Activated gamma-delta T cell treated with Interleukin-2 at 50 U/mL for 16 hours (primary cell): Measurements from ENCODE around the gene WNT11.
"Not testable (repeated sequence)": the region's sequence is repeated elsewhere in the genome, so short reads cannot be mapped to it uniquely, and the experiment has no call there.

Source experiments
- DNase-seq: peaks from one replicate; pipeline ENCODE4 v3.0.0-alpha.2; 2020

Gene WNT11

GRCh38 chr11:76201056-76201455 lies 5.2 kb downstream of the WNT11 start:
- DNase-seq, result no peak

- no peak for DNase-seq
Observed at GRCh38 chr11:76200006-76200940, 6.0 kb downstream of the WNT11 start.

GRCh38 chr11:76198691-76199090 lies 7.6 kb downstream of the WNT11 start:
- DNase-seq, result not testable (repeated sequence)

DNA sequence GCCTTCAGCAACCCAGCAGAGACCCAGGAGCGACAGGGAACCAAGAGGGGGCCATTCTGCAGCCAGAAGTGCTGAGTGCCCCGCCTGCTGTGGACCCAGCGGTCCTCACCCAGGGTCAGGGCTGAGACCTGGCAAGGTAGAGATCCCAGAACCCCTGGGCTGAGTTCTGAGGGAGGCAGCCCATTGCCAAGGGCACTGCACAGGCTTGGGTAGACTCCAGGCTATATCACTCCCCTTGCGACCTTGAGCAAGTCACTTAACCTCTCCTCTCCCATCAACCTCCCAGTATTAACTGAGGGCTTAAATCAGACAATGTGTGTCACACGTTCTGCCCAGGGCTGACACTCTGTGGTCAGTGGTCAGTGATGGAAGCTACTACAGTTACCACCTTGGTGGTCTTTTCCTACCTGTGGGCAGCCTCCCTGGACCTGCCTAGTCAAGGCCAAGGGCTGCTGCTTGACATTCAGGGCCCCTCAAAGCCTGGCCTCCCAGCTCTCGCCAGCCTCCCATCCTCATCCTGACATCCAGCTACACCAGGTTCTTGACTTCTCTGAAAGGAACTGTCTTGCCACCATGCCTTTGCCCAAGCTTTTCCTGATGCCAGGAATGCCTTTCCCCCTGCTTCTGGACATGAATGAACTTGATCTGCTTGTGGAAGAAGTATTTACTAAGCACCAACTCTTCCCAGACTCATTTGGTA lies 8.2 kb downstream of the WNT11 start:
- DNase-seq, result no peak

- no peak for DNase-seq
Observed at GRCh38 chr11:76197332-76197731, 9.0 kb downstream of the WNT11 start.

GRCh38 chr11:76196849-76197248 lies 9.5 kb downstream of the WNT11 start:
- no peak for DNase-seq

GRCh38 chr11:76194872-76195668 lies 11.2 kb downstream of the WNT11 start:
- DNase-seq, result no peak

- no peak for DNase-seq
Observed at GRCh38 chr11:76193219-76193618, 13.1 kb downstream of the WNT11 start.

DNA sequence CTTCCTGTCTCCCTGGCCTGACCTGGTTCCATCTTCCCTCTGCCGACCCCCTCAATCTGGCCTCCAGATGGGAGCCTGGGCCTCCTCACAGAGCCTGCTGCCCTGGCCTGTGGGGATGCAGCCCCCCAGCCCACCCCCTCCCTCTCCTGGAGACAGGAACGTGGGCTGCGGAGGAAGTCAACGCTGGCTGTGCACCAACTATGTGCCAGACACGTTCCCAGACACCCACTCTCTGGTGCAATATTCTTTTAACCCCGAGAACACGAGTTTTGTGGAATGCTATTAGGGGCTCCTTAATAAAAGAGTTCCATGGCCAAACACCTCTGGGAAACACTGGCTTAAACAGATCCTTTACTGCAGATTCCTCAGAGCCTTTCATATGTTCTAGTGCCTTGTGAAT lies 15.9 kb downstream of the WNT11 start:
- DNase-seq, result no peak

DNA sequence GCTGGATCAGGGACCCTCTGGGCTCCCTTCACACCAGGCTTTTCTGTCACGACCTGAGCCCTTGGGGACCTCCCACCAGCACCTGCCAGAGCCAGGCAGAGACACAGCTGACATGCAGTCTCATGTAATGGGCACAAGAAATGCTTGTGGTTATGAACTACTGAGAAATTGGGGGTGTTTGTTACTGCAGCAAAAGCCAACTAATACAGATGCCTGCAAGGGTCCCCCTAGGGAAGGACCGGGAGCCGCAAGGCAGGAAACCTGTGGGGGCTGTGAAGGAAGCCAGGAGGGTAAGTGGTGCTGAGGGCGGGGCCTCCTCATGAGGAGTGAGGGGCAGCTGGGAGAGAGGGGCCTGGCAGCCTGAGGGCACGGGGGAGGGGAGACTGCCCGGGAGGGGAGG lies 16.6 kb downstream of the WNT11 start:
- no peak for DNase-seq

GRCh38 chr11:76188873-76189272 lies 17.4 kb downstream of the WNT11 start:
- DNase-seq, result no peak

- DNase-seq, result no peak
Observed at GRCh38 chr11:76186776-76187279, 19.5 kb downstream of the WNT11 start.

DNA sequence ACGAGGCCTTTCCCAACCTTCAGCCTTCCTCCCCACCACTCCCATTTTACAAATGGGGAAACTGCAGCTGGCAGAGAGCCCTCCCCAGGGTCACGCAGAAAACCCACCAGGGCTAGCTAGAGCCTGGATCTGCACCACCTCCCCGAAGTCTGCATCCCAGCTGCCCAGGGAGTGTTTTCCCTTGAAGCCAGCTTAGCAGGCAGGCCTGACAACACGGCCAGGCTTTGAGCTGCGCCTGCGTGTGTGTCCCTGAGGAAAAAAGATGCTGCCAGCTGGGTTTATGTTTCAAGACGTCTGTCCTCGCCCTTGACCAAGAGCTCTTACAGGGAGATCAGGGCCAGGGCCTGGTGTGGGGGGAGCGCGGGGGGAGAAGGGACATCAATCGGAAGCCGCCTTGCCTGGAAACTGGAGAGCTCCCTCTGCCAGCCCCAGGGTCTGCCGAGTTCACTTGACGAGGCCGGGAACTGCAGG lies 20.3 kb downstream of the WNT11 start:
- DNase-seq, result no peak

GRCh38 chr11:76185511-76185910 lies 20.8 kb downstream of the WNT11 start:
- no peak for DNase-seq

DNA sequence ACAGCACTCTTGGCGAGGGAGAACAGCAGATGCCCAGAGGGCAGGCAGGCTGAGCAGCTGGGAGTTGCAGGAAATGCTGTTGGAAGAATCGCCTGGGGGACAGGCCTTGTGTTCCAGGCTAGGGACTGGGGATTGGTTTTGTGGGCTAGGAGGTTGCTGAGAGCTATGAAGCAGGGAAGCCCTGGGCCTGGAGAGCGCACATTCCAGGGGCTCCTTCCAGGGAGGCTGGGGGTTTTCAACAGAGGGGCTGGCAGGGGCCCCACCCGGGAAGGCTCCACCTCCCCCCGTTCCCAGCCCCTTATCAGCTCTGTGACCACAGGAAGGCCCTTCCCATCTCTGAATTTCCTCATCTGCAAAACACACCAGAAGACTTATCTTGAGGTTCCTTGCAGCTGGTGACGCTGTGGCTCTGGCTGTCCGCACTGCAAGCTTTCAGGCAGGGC lies 21.7 kb downstream of the WNT11 start:
- no peak for DNase-seq

GRCh38 chr11:76181371-76181770 lies 24.9 kb downstream of the WNT11 start:
- DNase-seq, result no peak

DNA sequence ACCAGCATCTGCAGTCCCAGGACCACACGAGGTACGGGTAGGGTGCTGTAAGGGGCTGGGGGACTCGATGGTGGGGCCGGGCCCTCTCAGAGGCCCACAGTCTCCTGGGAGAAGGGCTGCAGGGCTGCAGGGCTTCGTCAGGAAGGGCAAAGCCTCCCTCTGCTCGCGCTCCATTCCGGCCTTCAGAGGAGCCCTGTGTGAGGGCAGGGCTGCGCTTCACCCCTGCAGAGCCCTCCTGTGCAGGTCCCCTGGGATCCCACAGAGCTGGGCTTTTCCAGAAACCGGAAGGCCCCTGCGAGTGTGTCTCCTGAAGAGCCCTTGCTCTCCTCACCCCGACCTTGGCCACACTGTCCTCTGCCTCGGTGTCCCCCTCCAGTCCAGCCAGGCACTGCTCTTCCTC lies 27.2 kb downstream of the WNT11 start:
- DNase-seq, result no peak

- DNase-seq, result no peak
Observed at GRCh38 chr11:76177250-76177686, 29.0 kb downstream of the WNT11 start.

DNA sequence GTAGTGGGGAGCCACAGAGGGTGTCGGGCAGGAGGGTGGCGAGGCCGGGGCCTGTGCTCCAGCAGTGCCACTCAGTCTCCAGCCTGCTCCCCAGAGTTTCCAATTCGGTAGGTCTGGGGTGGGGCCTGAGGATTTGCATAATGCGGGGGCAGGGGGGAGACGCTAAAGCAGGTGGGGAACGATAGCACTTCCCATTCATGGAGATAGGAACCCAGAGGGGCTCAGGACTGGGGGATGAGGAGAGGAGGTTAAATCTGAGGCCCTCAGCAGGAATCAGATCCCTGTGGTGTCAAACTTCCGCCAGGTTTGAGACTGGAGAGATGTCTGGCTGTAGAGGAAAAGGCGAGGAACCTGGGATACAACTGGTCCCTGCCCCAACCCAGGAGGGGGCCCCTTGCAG lies 29.8 kb downstream of the WNT11 start:
- no peak for DNase-seq

- DNase-seq, result no peak
Observed at GRCh38 chr11:76175783-76176182, 30.5 kb downstream of the WNT11 start.

GRCh38 chr11:76174330-76174729 lies 32.0 kb downstream of the WNT11 start:
- DNase-seq, result no peak

- no peak for DNase-seq
Observed at GRCh38 chr11:76173663-76174062, 32.6 kb downstream of the WNT11 start.

- DNase-seq, result no peak
Observed at GRCh38 chr11:76172583-76172982, 33.7 kb downstream of the WNT11 start.
